Fibroblast of lung (primary cell): ENCODE data around the gene DUSP9.

ENCODE experiments used
- EZH2 ChIP-seq: IDR thresholded peaks from 2 replicates; pipeline ENCODE4 v1.5.1; 2012; ENCODE audit warnings: low read length, control low read depth, mild to moderate bottlenecking; ENCODE audit errors: missing control alignments
- TF ChIP-seq, protein P1 (sequence below), 2 donors: IDR thresholded peaks in 1 of 2; conservative IDR thresholded peaks in 1 of 2; 1 replicate in 1 of 2; 2 replicates in 1 of 2; pipeline ENCODE4 v1.5.1; 2011 to 2012; ENCODE audit warnings: low read length in 2 of 2, control low read depth in 1 of 2, inconsistent platforms in 1 of 2, low read depth in 1 of 2, mild to moderate bottlenecking in 1 of 2

GRCh38 chrX:153648358-153649177, 1.6 kb downstream of the DUSP9 start:
- TF ChIP-seq, protein P1, sequence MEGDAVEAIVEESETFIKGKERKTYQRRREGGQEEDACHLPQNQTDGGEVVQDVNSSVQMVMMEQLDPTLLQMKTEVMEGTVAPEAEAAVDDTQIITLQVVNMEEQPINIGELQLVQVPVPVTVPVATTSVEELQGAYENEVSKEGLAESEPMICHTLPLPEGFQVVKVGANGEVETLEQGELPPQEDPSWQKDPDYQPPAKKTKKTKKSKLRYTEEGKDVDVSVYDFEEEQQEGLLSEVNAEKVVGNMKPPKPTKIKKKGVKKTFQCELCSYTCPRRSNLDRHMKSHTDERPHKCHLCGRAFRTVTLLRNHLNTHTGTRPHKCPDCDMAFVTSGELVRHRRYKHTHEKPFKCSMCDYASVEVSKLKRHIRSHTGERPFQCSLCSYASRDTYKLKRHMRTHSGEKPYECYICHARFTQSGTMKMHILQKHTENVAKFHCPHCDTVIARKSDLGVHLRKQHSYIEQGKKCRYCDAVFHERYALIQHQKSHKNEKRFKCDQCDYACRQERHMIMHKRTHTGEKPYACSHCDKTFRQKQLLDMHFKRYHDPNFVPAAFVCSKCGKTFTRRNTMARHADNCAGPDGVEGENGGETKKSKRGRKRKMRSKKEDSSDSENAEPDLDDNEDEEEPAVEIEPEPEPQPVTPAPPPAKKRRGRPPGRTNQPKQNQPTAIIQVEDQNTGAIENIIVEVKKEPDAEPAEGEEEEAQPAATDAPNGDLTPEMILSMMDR (conservative IDR thresholded peaks at IDR 0.05 in 1 of 2, IDR thresholded peaks at IDR 0.05 in 1 of 2; ENCODE audit: low read depth in 1 of 2, low read length in 2 of 2), result no peak
- peak; percentile 59 for TF ChIP-seq EZH2
